Measurements from ENCODE around the gene SASH1. TPM values are rescaled to one million over a fixed set of nuclear protein-coding genes. Genes with fewer than 3 reads are reported as not detected.

The SASH1 gene
- total RNA-seq, 1 experiment from 2014 or later: 19.2 TPM

DNA sequence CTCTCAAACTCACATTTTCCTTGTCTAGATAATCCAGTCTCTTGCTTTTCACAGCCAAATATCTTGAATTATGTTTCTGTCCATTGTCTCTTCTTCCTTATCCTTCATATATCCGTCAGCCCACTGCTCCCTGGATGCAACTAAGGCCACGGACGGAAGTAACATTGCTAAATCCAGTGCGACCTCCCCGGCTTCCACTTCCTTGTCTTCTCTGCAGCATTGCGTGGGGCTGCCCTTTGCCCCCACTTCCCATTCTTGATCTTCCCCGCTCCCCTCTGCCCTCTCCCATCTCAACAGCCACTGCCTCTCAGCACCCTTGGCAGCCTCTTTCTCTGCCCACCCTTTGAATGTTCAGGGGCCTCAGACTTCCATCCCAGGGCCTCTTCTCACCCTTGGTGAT lies 213.8 kb downstream of the SASH1 start:
- H3K9me3 ChIP-seq (ENCODE audit: low read depth, low read length, poor library complexity, severe bottlenecking): no peaks in the 10 kb centered on the region
- H3K27me3 ChIP-seq (replicated peaks; ENCODE audit: insufficient read depth, low read depth, low read length, poor library complexity): no peaks in the 10 kb centered on the region
- no peaks in the 10 kb centered on the region for H3K36me3 ChIP-seq (ENCODE audit: insufficient read depth, low read length, poor library complexity, severe bottlenecking)
- H3K4me1 ChIP-seq (ENCODE audit: insufficient read depth, low read length, poor library complexity, severe bottlenecking): no peaks in the 10 kb centered on the region
- intact Hi-C loops (cut with micrococcal nuclease; ENCODE audit: unreplicated experiment): no loop called here
- no TSS peak for BruUV-seq (replicated peaks)
- POLR2A ChIA-PET (ENCODE audit: low non-redundant PET): no interaction called here
- no peak overlapping the region for H3K27ac ChIP-seq (ENCODE audit: low read depth, low read length, poor library complexity, severe bottlenecking)
- H3K4me3 ChIP-seq (ENCODE audit: low read depth, low read length, poor library complexity, severe bottlenecking): no peak overlapping the region
- CTCF ChIA-PET: no interaction called here
- TF ChIP-seq, protein P1, sequence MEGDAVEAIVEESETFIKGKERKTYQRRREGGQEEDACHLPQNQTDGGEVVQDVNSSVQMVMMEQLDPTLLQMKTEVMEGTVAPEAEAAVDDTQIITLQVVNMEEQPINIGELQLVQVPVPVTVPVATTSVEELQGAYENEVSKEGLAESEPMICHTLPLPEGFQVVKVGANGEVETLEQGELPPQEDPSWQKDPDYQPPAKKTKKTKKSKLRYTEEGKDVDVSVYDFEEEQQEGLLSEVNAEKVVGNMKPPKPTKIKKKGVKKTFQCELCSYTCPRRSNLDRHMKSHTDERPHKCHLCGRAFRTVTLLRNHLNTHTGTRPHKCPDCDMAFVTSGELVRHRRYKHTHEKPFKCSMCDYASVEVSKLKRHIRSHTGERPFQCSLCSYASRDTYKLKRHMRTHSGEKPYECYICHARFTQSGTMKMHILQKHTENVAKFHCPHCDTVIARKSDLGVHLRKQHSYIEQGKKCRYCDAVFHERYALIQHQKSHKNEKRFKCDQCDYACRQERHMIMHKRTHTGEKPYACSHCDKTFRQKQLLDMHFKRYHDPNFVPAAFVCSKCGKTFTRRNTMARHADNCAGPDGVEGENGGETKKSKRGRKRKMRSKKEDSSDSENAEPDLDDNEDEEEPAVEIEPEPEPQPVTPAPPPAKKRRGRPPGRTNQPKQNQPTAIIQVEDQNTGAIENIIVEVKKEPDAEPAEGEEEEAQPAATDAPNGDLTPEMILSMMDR (conservative IDR thresholded peaks at IDR 0.05; ENCODE audit: low read depth, low read length): no peak
- TF ChIP-seq EZH2 (IDR thresholded peaks at IDR 0.05; ENCODE audit: borderline replicate concordance, low read depth, low read length, poor library complexity, severe bottlenecking): no peak
- no peak for DNase-seq (ENCODE audit: low spot score)

DNA sequence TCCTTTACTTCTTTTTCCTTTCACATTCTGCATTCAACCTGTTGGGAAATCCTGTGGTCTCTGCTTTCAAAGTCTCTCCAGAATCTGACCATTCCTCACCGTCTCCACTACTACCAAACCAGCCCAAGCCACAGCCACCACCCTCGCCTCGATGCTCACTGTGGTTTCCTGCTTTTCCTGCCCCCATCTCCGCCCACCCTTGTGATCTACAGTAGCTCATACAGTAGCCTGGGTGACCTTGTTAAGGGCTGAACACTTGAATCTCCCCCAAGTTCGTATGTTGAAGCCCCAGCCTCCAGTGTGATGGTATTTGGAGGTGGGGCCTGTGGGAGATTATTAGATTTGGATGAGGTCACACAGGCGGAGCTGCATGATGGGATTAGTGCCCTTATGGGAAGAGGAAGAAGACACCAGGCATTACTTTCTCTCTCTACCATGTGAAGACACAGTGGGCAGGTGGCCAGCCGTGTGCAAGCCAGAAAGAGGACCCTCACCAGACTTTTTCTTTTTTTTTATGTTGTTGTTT lies 215.2 kb downstream of the SASH1 start:
- TF ChIP-seq, protein P1 (conservative IDR thresholded peaks at IDR 0.05; ENCODE audit: low read depth, low read length): no peak
- TF ChIP-seq EZH2 (IDR thresholded peaks at IDR 0.05; ENCODE audit: borderline replicate concordance, low read depth, low read length, poor library complexity, severe bottlenecking): no peak
- Histone ChIP-seq H3K36me3 (ENCODE audit: insufficient read depth, low read length, poor library complexity, severe bottlenecking) (no peaks in the 10 kb centered on the region), H3K9me3 (ENCODE audit: low read depth, low read length, poor library complexity, severe bottlenecking) (no peaks in the 10 kb centered on the region), H3K27ac (ENCODE audit: low read depth, low read length, poor library complexity, severe bottlenecking) (no peak overlapping the region), H3K4me3 (ENCODE audit: low read depth, low read length, poor library complexity, severe bottlenecking) (no peak overlapping the region), H3K27me3 (replicated peaks; ENCODE audit: insufficient read depth, low read depth, low read length, poor library complexity) (no peaks in the 10 kb centered on the region), H3K4me1 (ENCODE audit: insufficient read depth, low read length, poor library complexity, severe bottlenecking) (no peaks in the 10 kb centered on the region)
- no TSS peak for BruUV-seq (replicated peaks)
- ChIA-PET POLR2A (ENCODE audit: low non-redundant PET) (no interaction called here), CTCF (no interaction called here)
- intact Hi-C loops (cut with micrococcal nuclease; ENCODE audit: unreplicated experiment): no loop called here
- DNase-seq (ENCODE audit: low spot score): peak; percentile 29

DNA sequence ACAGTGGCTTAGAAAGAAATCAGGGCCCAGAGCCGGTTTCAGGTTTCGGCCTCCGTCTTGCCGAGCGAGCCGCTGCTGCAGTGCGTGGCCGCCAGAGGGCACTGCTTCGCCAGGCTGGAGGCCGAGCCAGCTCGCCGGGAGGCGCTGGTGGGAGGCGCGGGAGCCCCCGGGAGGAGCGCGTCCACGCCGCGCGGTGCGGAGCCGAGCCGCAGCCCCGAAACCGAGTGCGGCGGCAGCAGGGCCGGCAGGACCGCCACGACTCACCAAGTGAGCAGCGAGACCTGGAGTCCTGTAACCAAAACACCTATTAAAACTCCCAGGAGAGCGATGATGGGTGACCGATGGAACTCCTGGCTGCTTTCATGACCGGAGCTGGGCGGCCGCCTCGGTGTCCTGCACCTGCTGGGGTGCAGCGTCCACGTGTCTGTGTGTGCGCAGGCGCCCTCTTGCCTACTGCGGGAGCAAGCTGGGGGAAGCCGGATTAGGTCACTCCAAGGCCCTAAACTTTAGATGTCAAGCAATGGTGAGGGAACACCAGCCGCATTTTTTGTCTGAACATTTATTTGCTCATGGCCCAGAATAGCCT lies 217.3 kb downstream of the SASH1 start:
- DNase-seq (ENCODE audit: low spot score): peak; percentile 76
- TF ChIP-seq, protein P1 (conservative IDR thresholded peaks at IDR 0.05; ENCODE audit: low read depth, low read length): peak; percentile 93
- TF ChIP-seq EZH2 (IDR thresholded peaks at IDR 0.05; ENCODE audit: borderline replicate concordance, low read depth, low read length, poor library complexity, severe bottlenecking): no peak
- Histone ChIP-seq H3K36me3 (ENCODE audit: insufficient read depth, low read length, poor library complexity, severe bottlenecking) (no peaks in the 10 kb centered on the region), H3K4me3 (ENCODE audit: low read depth, low read length, poor library complexity, severe bottlenecking) (peak overlapping the region; percentile 46), H3K27ac (ENCODE audit: low read depth, low read length, poor library complexity, severe bottlenecking) (no peak overlapping the region), H3K27me3 (replicated peaks; ENCODE audit: insufficient read depth, low read depth, low read length, poor library complexity) (no peaks in the 10 kb centered on the region), H3K9me3 (ENCODE audit: low read depth, low read length, poor library complexity, severe bottlenecking) (no peaks in the 10 kb centered on the region), H3K4me1 (ENCODE audit: insufficient read depth, low read length, poor library complexity, severe bottlenecking) (no peaks in the 10 kb centered on the region)
- ChIA-PET POLR2A (ENCODE audit: low non-redundant PET) (no interaction called here), CTCF (interaction anchor here (0.5 to 1.0 kb wide), 4 partner anchors 382 to 1243 kb away, joined by 3 to 4 read pairs (median 4); no protein-coding TSS in a partner anchor)
- no TSS peak for BruUV-seq (replicated peaks)
- intact Hi-C loops (cut with micrococcal nuclease; ENCODE audit: unreplicated experiment): loop anchor here (1.0 kb wide), 1 partner anchor 388 kb away; no protein-coding TSS in a partner anchor

Data from A673 (cell line).